Neural crest cell (in vitro differentiated cells): ENCODE results near the gene ZNF398. TPM values are rescaled to one million over a fixed set of nuclear protein-coding genes. Genes with fewer than 3 reads are reported as not detected.
"Not testable (repeated sequence)": the region's sequence is repeated elsewhere in the genome, so short reads cannot be mapped to it uniquely, and the experiment has no call there.

Experiments
- DNase-seq: peaks from one replicate; pipeline ENCODE4 v3.0.0; 2021; ENCODE audit warnings: low read depth, mixed read lengths, low spot score
- H3K27ac Mint-ChIP-seq: one replicate; pipeline ENCODE4 v1.8.0; 2021; ENCODE audit warnings: mild to moderate bottlenecking, mixed read lengths; ENCODE audit not compliant: unreplicated experiment
- H3K27me3 Mint-ChIP-seq: 2 replicates; pipeline ENCODE4 v1.8.0; 2021; ENCODE audit warnings: low read depth, mild to moderate bottlenecking, mixed read lengths
- H3K36me3 Mint-ChIP-seq: 2 replicates; pipeline ENCODE4 v1.8.0; 2021; ENCODE audit warnings: low read depth, mild to moderate bottlenecking, mixed read lengths
- H3K4me1 Mint-ChIP-seq: 2 replicates; pipeline ENCODE4 v1.8.0; 2021; ENCODE audit warnings: mixed read lengths
- H3K4me3 Mint-ChIP-seq: one replicate; pipeline ENCODE4 v1.8.0; 2021; ENCODE audit warnings: mild to moderate bottlenecking, mixed read lengths
- H3K9me3 Mint-ChIP-seq: 2 replicates; pipeline ENCODE4 v1.8.0; 2021; ENCODE audit warnings: mixed read lengths
- CTCF ChIP-seq: fragments of 200-600 bp; sonication (generic); conservative IDR thresholded peaks from 2 replicates; pipeline ENCODE4 v1.5.0; 2021; ENCODE audit warnings: antibody characterized with exemption, mild to moderate bottlenecking
- total RNA-seq: library from RNA; stranded (reverse); gene quantifications from 2 replicates; pipeline ENCODE4 v1.2.1, GENCODE V29; 2021

The ZNF398 gene
- total RNA-seq, 1 donor from 2014 or later: 19.6 TPM

DNA sequence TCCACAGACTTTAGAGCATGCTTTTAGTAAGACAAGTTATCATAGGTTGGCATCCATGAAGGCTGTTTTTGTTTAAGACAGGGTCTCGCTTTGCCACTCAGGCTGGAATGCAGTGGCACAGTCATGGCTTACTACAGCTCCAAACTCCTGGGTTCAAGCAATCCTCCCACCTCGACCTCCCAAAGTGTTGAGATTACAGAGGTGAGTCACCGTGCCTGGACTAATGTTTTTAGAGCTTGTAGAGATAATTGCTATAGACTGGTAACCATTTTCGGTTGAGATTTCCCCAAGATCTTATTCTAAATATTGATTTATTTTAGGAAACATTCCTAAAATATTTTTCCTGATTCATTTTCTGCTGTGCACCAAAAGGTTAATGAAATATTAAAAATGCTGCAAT, 5.4 kb upstream of the ZNF398 start:
- no peak for TF ChIP-seq CTCF
- DNase-seq: no peak
- no peak overlapping the region for H3K4me3 Mint-ChIP-seq
- peaks cover 3% of the 10 kb centered on the region for H3K36me3 Mint-ChIP-seq
- no peaks in the 10 kb centered on the region for H3K9me3 Mint-ChIP-seq
- no peaks in the 10 kb centered on the region for H3K27me3 Mint-ChIP-seq
- no peak overlapping the region for H3K27ac Mint-ChIP-seq
- H3K4me1 Mint-ChIP-seq: peaks cover 13% of the 10 kb centered on the region

GRCh38 chr7:149144436-149144922, 2.8 kb upstream of the ZNF398 start:
- peaks cover 23% of the 10 kb centered on the region for H3K4me1 Mint-ChIP-seq
- not testable (repeated sequence) for H3K27me3 Mint-ChIP-seq, DNase-seq, H3K36me3 Mint-ChIP-seq, H3K9me3 Mint-ChIP-seq, H3K27ac Mint-ChIP-seq, H3K4me3 Mint-ChIP-seq

GRCh38 chr7:149145031-149145845, 2.0 kb upstream of the ZNF398 start:
- H3K27ac Mint-ChIP-seq: no peak overlapping the region
- peaks cover 28% of the 10 kb centered on the region for H3K4me1 Mint-ChIP-seq
- DNase-seq: no peak
- TF ChIP-seq CTCF: no peak
- no peaks in the 10 kb centered on the region for H3K27me3 Mint-ChIP-seq
- peak overlapping the region; percentile 83 for H3K4me3 Mint-ChIP-seq
- no peaks in the 10 kb centered on the region for H3K9me3 Mint-ChIP-seq
- H3K36me3 Mint-ChIP-seq: no peaks in the 10 kb centered on the region

DNA sequence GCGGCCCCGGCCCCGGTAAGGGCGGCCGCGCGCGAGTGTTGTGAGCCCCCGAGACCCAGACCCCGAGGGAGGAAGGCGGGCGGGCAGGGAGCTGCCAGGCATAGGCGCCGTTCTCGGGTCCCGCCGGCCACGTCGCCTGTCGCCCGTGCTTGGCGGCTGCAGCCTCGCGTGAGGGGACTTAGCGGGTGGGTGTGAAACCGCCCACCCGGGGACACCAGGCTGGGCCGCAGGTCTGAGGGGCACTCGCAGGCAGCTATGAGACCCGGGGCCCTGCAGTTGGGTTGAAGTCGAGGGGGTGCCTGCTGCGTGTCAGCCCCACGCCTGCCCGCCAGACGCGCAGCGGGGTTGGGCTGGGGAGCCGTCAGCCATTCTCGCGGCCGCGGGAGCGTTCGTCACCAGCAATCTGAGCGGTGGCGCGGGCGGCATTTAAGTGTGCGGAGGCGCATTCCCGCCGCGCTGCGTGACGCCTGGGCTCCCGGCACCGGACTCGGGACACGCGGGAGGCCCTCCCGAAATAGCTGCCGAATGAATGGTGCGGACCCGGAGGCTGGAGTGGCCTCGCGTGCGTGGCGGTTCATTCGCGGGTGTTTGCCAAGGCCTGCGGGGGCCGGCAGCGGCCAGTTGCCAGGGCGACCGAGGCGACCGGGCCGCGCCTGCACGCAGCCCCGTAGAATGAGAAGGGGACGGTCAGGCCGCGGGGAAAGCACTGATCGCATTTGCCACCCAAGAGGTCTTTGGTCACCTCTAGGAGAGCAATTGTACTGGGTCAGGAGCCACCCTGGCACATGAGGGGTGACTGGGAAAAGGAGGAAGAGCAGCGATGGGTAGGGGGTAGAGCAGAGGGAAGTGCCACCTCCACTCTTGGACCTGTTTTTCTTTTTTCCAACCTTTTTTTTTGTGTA, 750 bp downstream of the ZNF398 start:
- no peak for TF ChIP-seq CTCF
- DNase-seq: peak; percentile 45
- Mint-ChIP-seq H3K36me3 (no peaks in the 10 kb centered on the region), H3K4me3 (peak overlapping the region; percentile 92), H3K9me3 (no peaks in the 10 kb centered on the region), H3K27me3 (no peaks in the 10 kb centered on the region), H3K4me1 (peaks cover 28% of the 10 kb centered on the region), H3K27ac (peak overlapping the region; percentile 96)

- peaks cover 16% of the 10 kb centered on the region for H3K36me3 Mint-ChIP-seq
- DNase-seq: no peak
- peak overlapping the region; percentile 63 for H3K4me3 Mint-ChIP-seq
- H3K27me3 Mint-ChIP-seq: no peaks in the 10 kb centered on the region
- TF ChIP-seq CTCF: no peak
- peaks cover 18% of the 10 kb centered on the region for H3K4me1 Mint-ChIP-seq
- no peaks in the 10 kb centered on the region for H3K9me3 Mint-ChIP-seq
- H3K27ac Mint-ChIP-seq: no peak overlapping the region
These were observed 3.7 kb downstream of the ZNF398 start for GRCh38 chr7:149150981-149151380.
